ENCODE results near the gene GJB1.

The GJB1 gene

GRCh38 chrX:71215338-71215912 is 7.6 kb upstream of the GJB1 start:
- no peak for DNase-seq

- no peak for DNase-seq
Observed at GRCh38 chrX:71216485-71216884, 6.5 kb upstream of the GJB1 start.

- no peak for DNase-seq
Observed at GRCh38 chrX:71217298-71217697, 5.7 kb upstream of the GJB1 start.

GRCh38 chrX:71221145-71221544 is 1.9 kb upstream of the GJB1 start:
- no peak for DNase-seq

- DNase-seq, result no peak
Observed at GRCh38 chrX:71224098-71224708, 1.2 kb downstream of the GJB1 start.

- DNase-seq, result no peak
Observed at GRCh38 chrX:71225009-71225408, 2.0 kb downstream of the GJB1 start.

GRCh38 chrX:71225676-71226075 is 2.7 kb downstream of the GJB1 start:
- DNase-seq, result no peak

- no peak for DNase-seq
Observed at GRCh38 chrX:71227370-71228062, 4.5 kb downstream of the GJB1 start.

GRCh38 chrX:71228063-71228642 is 5.1 kb downstream of the GJB1 start:
- no peak for DNase-seq

- no peak for DNase-seq
Observed at GRCh38 chrX:71235482-71235881, 12.5 kb downstream of the GJB1 start.

GRCh38 chrX:71236836-71237235 is 13.8 kb downstream of the GJB1 start:
- DNase-seq, result no peak

GRCh38 chrX:71239781-71240180 is 16.8 kb downstream of the GJB1 start:
- DNase-seq, result no peak

- DNase-seq, result no peak
Observed at GRCh38 chrX:71241301-71241700, 18.3 kb downstream of the GJB1 start.

- DNase-seq, result no peak
Observed at GRCh38 chrX:71244359-71245128, 21.5 kb downstream of the GJB1 start.

GRCh38 chrX:71245159-71245558 is 22.1 kb downstream of the GJB1 start:
- no peak for DNase-seq

- DNase-seq, result no peak
Observed at GRCh38 chrX:71250841-71251240, 27.8 kb downstream of the GJB1 start.

GRCh38 chrX:71251466-71251973 is 28.5 kb downstream of the GJB1 start:
- peak; percentile 4 for DNase-seq

- DNase-seq, result no peak
Observed at GRCh38 chrX:71252221-71252620, 29.2 kb downstream of the GJB1 start.

GRCh38 chrX:71253253-71254091 is 30.4 kb downstream of the GJB1 start:
- peak; percentile 54 for DNase-seq

- DNase-seq, result peak; percentile 85
Observed at GRCh38 chrX:71254092-71254963, 31.3 kb downstream of the GJB1 start, which contains the start of gene ZMYM3. Gene ZMYM3, minus strand, starts transcription at chrX:71254140. Its CDS starts 885 bp downstream, at chrX:71253255.

GRCh38 chrX:71256051-71256450 is 33.0 kb downstream of the GJB1 start:
- DNase-seq, result no peak

All from fibroblast of skin of right quadriceps (primary cell).